ENCODE data around the gene FHOD3.
"Not testable (repeated sequence)": the region's sequence is repeated elsewhere in the genome, so short reads cannot be mapped to it uniquely, and the experiment has no call there.

FHOD3 gene

DNA sequence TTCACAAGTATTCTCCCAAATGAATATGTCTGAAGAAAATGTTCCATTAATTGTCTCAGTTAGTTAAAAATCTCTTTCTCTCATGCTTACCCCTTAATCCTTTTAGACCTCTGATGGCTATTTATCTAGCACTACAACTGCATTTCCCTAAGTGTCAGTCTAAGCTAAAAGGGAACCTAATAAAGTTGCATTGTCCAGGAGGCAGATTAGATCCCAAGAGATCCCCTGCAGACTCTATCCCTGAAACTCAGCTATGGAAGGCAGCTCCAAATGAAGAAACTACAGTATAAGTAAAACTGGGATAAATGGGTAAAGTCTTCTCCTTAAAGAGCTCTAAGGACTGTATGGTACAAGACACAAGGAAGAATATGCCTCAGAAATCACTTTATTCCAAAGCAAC lies 518.6 kb downstream of the FHOD3 start:
- DNase-seq: not testable (repeated sequence)

DNA sequence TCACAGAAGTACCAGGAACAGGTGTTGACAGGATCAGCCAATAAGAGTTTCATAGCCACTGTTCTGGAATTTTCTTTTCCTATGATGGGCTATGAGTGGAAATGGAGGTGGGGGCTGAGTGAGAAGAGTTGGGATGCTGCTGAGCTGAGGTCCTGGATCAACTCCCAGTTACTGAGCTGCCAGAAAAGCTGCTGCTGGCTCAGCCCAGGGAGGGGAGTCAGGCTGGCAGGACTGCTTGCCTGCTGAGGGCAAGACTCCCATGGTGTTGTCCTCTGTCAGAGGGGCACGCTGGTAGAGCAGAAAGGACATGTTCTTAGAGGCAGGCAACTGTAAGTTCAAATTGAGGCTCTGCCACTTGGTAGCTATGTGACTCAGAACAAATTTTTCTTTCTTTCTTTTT lies 519.5 kb downstream of the FHOD3 start:
- no peak for DNase-seq

DNA sequence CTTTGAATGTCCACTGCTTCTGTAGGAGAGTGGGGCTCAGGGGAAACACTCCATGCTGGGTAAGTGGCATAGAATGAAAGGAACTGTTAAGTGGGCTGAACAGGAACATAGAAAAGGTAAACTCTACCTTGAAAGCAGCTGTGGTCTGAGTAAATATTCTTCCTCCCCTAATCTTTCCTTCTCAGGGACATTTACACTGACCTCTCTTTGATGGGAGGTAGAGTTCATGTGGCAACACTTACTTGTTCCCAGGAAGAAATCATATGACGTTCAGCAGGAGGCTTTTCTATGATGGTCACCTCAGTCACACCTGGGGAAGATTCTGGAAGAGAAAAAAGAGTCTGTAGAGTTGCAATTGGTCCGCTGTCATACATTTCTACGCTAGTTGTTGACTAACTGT lies 521.1 kb downstream of the FHOD3 start:
- DNase-seq: no peak

DNA sequence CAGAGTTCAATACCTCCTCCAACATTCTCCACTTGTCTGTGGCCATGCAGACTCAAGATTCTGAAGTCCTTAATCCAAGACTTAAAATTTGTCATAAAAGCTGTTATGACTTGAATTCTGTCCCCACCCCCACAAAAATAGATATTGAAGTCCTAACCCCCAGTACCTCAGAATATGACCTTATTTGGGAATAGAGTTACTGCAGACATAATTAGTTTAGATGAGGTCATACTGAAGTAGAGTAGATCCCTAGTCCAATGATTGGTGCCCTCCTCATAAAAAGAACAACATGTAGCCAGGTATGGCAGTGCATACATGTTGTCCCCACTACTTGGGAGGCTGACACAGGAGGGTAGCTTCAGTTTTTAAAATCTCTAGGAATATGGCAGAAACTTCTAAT lies 522.1 kb downstream of the FHOD3 start:
- DNase-seq: no peak

DNA sequence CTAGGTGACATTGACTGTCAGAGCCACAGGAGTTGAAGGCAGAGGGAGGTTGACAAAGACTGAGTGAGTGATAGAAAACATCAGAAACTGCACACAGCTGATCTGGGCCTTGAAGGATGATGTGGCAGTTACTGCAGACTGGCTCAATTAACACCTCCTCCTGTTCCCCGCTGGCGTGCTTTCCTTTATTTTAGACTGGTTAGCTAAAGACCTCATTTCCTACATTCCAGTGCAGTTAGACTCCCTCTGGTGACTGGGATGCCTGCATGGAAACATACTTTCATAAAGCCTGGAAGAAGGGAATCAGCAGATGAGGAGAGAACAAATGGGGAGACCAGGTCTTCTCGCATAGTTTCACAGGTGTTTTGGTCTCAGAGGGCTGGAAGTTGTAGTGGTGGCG lies 524.2 kb downstream of the FHOD3 start:
- no peak for DNase-seq

DNA sequence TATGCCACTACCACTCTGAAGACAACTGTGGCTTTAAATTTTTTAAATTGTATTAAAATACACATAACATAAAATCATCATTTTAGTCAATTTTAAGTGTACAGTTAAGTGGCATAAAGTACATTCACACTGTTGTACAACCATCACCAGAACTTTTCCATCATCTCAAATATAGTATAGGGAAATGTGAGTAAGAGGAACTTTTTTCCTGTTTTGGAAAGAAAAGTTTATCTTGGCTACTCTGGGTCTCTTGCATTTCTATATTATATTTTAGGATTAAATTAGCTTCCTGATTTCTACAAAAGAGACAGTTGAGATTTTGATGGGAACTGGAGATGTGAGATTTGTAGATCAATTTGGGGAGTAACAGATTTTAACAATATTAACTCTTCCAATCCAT lies 528.0 kb downstream of the FHOD3 start:
- DNase-seq: no peak

DNA sequence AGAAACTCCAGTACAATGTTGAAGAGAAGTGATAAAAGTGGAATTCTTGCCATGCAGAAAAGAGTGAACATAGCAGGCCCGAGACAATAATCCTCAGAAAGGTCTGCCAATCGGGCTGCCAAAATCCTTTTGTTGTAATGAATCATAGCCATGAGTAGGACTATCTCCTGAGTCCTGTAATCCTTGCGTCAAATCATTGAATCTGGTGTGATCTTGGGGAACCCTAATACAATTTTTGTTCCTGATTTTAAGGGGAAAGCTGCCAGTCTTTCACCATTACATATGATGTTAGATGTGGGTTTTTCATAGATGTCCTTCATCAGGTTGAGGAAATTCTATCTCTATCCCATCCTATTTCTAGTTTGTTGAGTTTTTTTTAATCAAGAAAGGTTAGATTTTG lies 529.0 kb downstream of the FHOD3 start:
- DNase-seq: no peak

DNA sequence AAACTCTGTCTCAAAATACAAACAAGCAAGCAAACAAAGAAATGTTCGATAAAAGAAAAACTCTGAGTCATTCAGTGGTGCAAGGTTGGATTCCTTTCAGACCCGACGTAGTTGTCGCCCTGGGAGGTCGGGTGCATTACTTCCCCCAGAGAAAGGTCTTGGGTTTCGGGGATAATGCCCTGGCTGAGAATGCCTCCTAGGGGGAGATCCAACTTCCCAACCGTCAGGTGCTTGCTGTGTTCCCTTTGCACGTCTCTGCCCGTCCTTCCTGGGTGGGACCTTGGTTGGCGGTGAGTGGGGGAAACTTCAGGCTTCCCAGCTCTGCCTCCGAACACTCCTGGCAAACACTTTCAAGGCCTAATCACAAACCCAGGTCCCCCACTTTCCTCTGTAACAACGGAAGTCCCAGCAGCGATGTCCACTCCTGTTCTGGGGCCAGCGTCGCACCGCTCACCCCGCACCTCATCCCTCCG lies 530.7 kb downstream of the FHOD3 start:
- no peak for DNase-seq

DNA sequence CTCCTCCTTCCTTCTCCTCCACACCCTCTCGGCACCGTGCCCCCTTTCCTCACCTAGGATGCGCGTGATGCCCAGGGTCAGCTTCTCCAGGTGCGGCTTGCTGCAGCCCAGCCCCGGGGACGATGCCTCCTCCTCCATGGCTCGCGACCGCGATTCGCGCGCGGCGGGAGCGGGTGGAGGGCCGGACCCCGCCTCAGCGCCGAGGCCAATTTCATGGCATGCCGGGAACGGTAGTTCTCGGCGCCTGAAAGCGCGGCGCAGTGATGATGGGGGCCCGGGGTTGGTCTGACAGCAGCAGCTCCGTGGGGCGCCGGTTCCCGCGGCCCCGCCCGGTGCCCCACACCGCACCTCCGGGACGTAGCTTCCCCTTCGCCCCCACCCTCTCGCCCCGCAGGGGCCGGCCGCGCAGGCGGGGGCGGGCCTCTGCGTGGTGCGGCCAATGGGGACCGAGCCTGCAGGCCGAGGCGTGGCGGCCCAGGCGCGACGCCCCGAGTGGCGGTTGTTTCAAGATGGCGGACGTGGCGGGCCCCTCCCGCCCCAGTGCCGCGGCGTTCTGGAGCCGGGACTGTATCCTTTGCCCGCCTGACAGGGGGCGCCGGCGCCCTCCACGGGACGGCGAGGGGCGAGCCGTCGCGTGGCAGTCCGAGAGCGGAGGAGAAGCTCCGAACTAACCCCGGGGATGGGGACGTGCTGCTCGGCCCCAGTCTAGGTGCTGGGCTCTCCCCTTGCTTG lies 531.3 kb downstream of the FHOD3 start, which contains the start of the genes KIAA1328 and TPGS2:
Gene KIAA1328 (plus strand): TSS at position 498 of the 732 bp plus-strand sequence. CDS start 12 bp downstream, at position 510.
Gene TPGS2 (minus strand): TSS at position 373 of the 732 bp plus-strand sequence. CDS start 235 bp downstream, at position 138.
- peak; percentile 16 to 53 for DNase-seq
